ENCODE data around the gene HLA-F. TPM values are rescaled to one million over a fixed set of nuclear protein-coding genes. Genes with fewer than 3 reads are reported as not detected.
A peak's percentile ranks its signal among the peaks of the same experiment; 100 is the strongest.

HLA-F gene
- total RNA-seq, 2 donors from 2014 or later: 0.48 to 3.9 TPM

- no peaks in the 10 kb centered on the region for H3K9me3 ChIP-seq (ENCODE audit: control insufficient read depth, low read length)
- 6 to 18% methylated on average over 31 to 76 of the region's 76 CpGs for WGBS, 2 experiments (ENCODE audit: insufficient coverage in 1 of 2, insufficient read length in 1 of 2)
- H3K4me1 ChIP-seq (ENCODE audit: control insufficient read depth, insufficient read depth, low read length): peaks cover 3% of the 10 kb centered on the region
- Mint-ChIP-seq H3K27me3 (ENCODE audit: insufficient read depth) (peaks cover 74% of the 10 kb centered on the region), H3K27ac (no peak overlapping the region), H3K4me1 (no peaks in the 10 kb centered on the region), H3K9me3 (no peaks in the 10 kb centered on the region), H3K4me3 (peak overlapping the region; percentile 53), H3K36me3 (ENCODE audit: low read depth) (no peaks in the 10 kb centered on the region)
- DNase-seq: peak; percentile 92
- peak; percentile 28 for TF ChIP-seq CTCF (conservative IDR thresholded peaks at IDR 0.05)
- peak overlapping the region; percentile 80 for H3K4me3 ChIP-seq (ENCODE audit: low read length)
- H3K27me3 ChIP-seq (ENCODE audit: control insufficient read depth, insufficient read depth, low read length, poor library complexity, severe bottlenecking): peaks cover 53% of the 10 kb centered on the region
- H3K36me3 ChIP-seq (ENCODE audit: control insufficient read depth, insufficient read depth, low read length): no peaks in the 10 kb centered on the region
- no peak overlapping the region for H3K9ac ChIP-seq (ENCODE audit: extremely low read depth, low read length, poor library complexity, severe bottlenecking)
- no peak overlapping the region for H3K27ac ChIP-seq (ENCODE audit: low read depth, low read length)
Observed at GRCh38 chr6:29723666-29724588, 693 bp downstream of the HLA-F start.

- no peaks in the 10 kb centered on the region for H3K9me3 Mint-ChIP-seq
- WGBS, 2 experiments (ENCODE audit: insufficient coverage in 1 of 2, insufficient read length in 1 of 2): 84 to 94% methylated on average over 6 to 11 of the region's 11 CpGs
- Histone ChIP-seq H3K9ac (ENCODE audit: extremely low read depth, low read length, poor library complexity, severe bottlenecking) (no peak overlapping the region), H3K27me3 (ENCODE audit: control insufficient read depth, insufficient read depth, low read length, poor library complexity, severe bottlenecking) (peaks cover 64% of the 10 kb centered on the region), H3K36me3 (ENCODE audit: control insufficient read depth, insufficient read depth, low read length) (no peaks in the 10 kb centered on the region), H3K4me1 (ENCODE audit: control insufficient read depth, insufficient read depth, low read length) (peaks cover 3% of the 10 kb centered on the region), H3K4me3 (ENCODE audit: low read length) (no peak overlapping the region), H3K27ac (ENCODE audit: low read depth, low read length) (no peak overlapping the region), H3K9me3 (ENCODE audit: control insufficient read depth, low read length) (no peaks in the 10 kb centered on the region)
- H3K4me3 Mint-ChIP-seq: no peak overlapping the region
- no peaks in the 10 kb centered on the region for H3K4me1 Mint-ChIP-seq
- DNase-seq: no peak
- H3K27me3 Mint-ChIP-seq (ENCODE audit: insufficient read depth): peaks cover 80% of the 10 kb centered on the region
- no peak for TF ChIP-seq CTCF (conservative IDR thresholded peaks at IDR 0.05)
- no peaks in the 10 kb centered on the region for H3K36me3 Mint-ChIP-seq (ENCODE audit: low read depth)
- no peak overlapping the region for H3K27ac Mint-ChIP-seq
Observed at GRCh38 chr6:29724937-29725869, 2.0 kb downstream of the HLA-F start.

GRCh38 chr6:29726001-29726400, 2.8 kb downstream of the HLA-F start:
- Mint-ChIP-seq H3K4me1 (no peaks in the 10 kb centered on the region), H3K4me3 (no peak overlapping the region), H3K27ac (no peak overlapping the region), H3K36me3 (ENCODE audit: low read depth) (no peaks in the 10 kb centered on the region), H3K9me3 (no peaks in the 10 kb centered on the region), H3K27me3 (ENCODE audit: insufficient read depth) (peaks cover 83% of the 10 kb centered on the region)
- Histone ChIP-seq H3K4me1 (ENCODE audit: control insufficient read depth, insufficient read depth, low read length) (peaks cover 3% of the 10 kb centered on the region), H3K36me3 (ENCODE audit: control insufficient read depth, insufficient read depth, low read length) (no peaks in the 10 kb centered on the region), H3K27me3 (ENCODE audit: control insufficient read depth, insufficient read depth, low read length, poor library complexity, severe bottlenecking) (peaks cover 65% of the 10 kb centered on the region), H3K4me3 (ENCODE audit: low read length) (no peak overlapping the region), H3K27ac (ENCODE audit: low read depth, low read length) (no peak overlapping the region), H3K9me3 (ENCODE audit: control insufficient read depth, low read length) (no peaks in the 10 kb centered on the region), H3K9ac (ENCODE audit: extremely low read depth, low read length, poor library complexity, severe bottlenecking) (no peak overlapping the region)
- 92% methylated on average over 1 of the region's 1 CpG; no CpG with 5 or more reads in 1 of the 2 experiments for WGBS, 2 experiments (ENCODE audit: insufficient coverage in 1 of 2, insufficient read length in 1 of 2)
- DNase-seq: no peak
- no peak for TF ChIP-seq CTCF (conservative IDR thresholded peaks at IDR 0.05)
